CD14-positive monocyte (primary cell): Measurements from ENCODE around the gene DNAH7. TPM values are rescaled to one million over a fixed set of nuclear protein-coding genes. Genes with fewer than 3 reads are reported as not detected.

Experiments used
- DNase-seq, 3 donors: peaks; one replicate each; pipeline ENCODE4 v3.0.0-alpha.2; 2011 to 2022
- H2AFZ ChIP-seq: 2 replicates; pipeline ENCODE4 v1.6.0; 2012; ENCODE audit warnings: mild to moderate bottlenecking, low read depth, low read length, inconsistent platforms; ENCODE audit not compliant: insufficient read depth, poor library complexity, severe bottlenecking
- H3K27ac ChIP-seq, 2 donors: 1 replicate in 1 of 2; 2 replicates in 1 of 2; pipeline ENCODE4 v1.5.1; 2012 to 2013; ENCODE audit warnings: low read length in 2 of 2, control low read depth in 1 of 2, inconsistent platforms in 1 of 2, low read depth in 1 of 2, mild to moderate bottlenecking in 1 of 2
- H3K27me3 ChIP-seq, 2 donors: one replicate each; pipeline versions ENCODE4 v1.6.0 to v1.6.1; 2011 to 2013; ENCODE audit warnings: low read length in 2 of 2; ENCODE audit not compliant: control insufficient read depth in 2 of 2, insufficient read depth in 2 of 2
- H3K36me3 ChIP-seq, 2 donors: replicated peaks in 1 of 2; 1 replicate in 1 of 2; 2 replicates in 1 of 2; pipeline versions ENCODE4 v1.5.1 to v1.6.1; 2012 to 2013; ENCODE audit warnings: low read length in 2 of 2, control low read depth in 1 of 2, inconsistent platforms in 1 of 2, mild to moderate bottlenecking in 1 of 2; ENCODE audit not compliant: insufficient read depth in 2 of 2, control insufficient read depth in 1 of 2
- H3K4me1 ChIP-seq, 2 donors: 1 replicate in 1 of 2; 2 replicates in 1 of 2; pipeline versions ENCODE4 v1.5.1 to v1.6.1; 2012 to 2013; ENCODE audit warnings: low read length in 2 of 2, control low read depth in 1 of 2, inconsistent platforms in 1 of 2, mild to moderate bottlenecking in 1 of 2, moderate library complexity in 1 of 2; ENCODE audit not compliant: insufficient read depth in 2 of 2, control insufficient read depth in 1 of 2
- H3K4me2 ChIP-seq: replicated peaks from 2 replicates; pipeline ENCODE3; 2012; ENCODE audit warnings: low read length, moderate library complexity, mild to moderate bottlenecking; ENCODE audit not compliant: poor library complexity, severe bottlenecking; ENCODE audit errors: extremely low read depth
- H3K4me3 ChIP-seq, 3 experiments: fragments of 200-600 bp in 1 of 3; sonication (generic) in 1 of 3; replicated peaks in 1 of 3; 1 replicate in 2 of 3; 2 replicates in 1 of 3; pipeline ENCODE4 v1.5.1; 2011 to 2013; ENCODE audit warnings: low read length in 3 of 3, mild to moderate bottlenecking in 3 of 3, control low read depth in 2 of 3, low read depth in 2 of 3, inconsistent platforms in 1 of 3, moderate library complexity in 1 of 3
- H3K79me2 ChIP-seq: 2 replicates; pipeline ENCODE4 v1.6.0; 2012; ENCODE audit warnings: mild to moderate bottlenecking, control low read depth, inconsistent platforms, low read length, moderate library complexity; ENCODE audit not compliant: insufficient read depth
- H3K9ac ChIP-seq: 2 replicates; pipeline ENCODE4 v1.6.0; 2017; ENCODE audit warnings: low read length, mild to moderate bottlenecking; ENCODE audit not compliant: insufficient read depth, poor library complexity, severe bottlenecking
- H3K9me3 ChIP-seq, 2 donors: replicated peaks in 1 of 2; 1 replicate in 1 of 2; 2 replicates in 1 of 2; pipeline versions ENCODE4 v1.5.1 to v1.6.1; 2012 to 2013; ENCODE audit warnings: low read length in 2 of 2, control low read depth in 1 of 2; ENCODE audit not compliant: control insufficient read depth in 1 of 2, insufficient read depth in 1 of 2
- H4K20me1 ChIP-seq: 2 replicates; pipeline ENCODE4 v1.6.0; 2012; ENCODE audit warnings: mild to moderate bottlenecking, low read length, control low read depth, moderate library complexity; ENCODE audit not compliant: insufficient read depth
- H3K27ac Mint-ChIP-seq, 7 donors: one replicate each; pipeline ENCODE4 v1.8.0; 2020; ENCODE audit warnings: mild to moderate bottlenecking in 7 of 7, mixed read lengths in 7 of 7, moderate library complexity in 6 of 7, inconsistent platforms in 2 of 7
- H3K27me3 Mint-ChIP-seq, 3 donors: one replicate each; pipeline ENCODE4 v1.8.0; 2021 to 2022; ENCODE audit warnings: low read depth in 3 of 3, mild to moderate bottlenecking in 3 of 3, mixed read lengths in 3 of 3, moderate library complexity in 3 of 3, inconsistent platforms in 1 of 3
- H3K36me3 Mint-ChIP-seq, 2 donors: one replicate each; pipeline ENCODE4 v1.8.0; 2020; ENCODE audit warnings: mixed read lengths in 2 of 2, inconsistent platforms in 1 of 2, mild to moderate bottlenecking in 1 of 2
- H3K4me1 Mint-ChIP-seq: one replicate; pipeline ENCODE4 v1.8.0; 2020; ENCODE audit warnings: mild to moderate bottlenecking, mixed read lengths
- H3K4me3 Mint-ChIP-seq, 2 donors: one replicate each; pipeline ENCODE4 v1.8.0; 2020; ENCODE audit warnings: mild to moderate bottlenecking in 2 of 2, mixed read lengths in 2 of 2, moderate library complexity in 1 of 2
- H3K9me3 Mint-ChIP-seq, 7 donors: one replicate each; pipeline ENCODE4 v1.8.0; 2020 to 2022; ENCODE audit warnings: mixed read lengths in 7 of 7, mild to moderate bottlenecking in 6 of 7, moderate library complexity in 6 of 7, inconsistent platforms in 2 of 7
- CTCF ChIP-seq: fragments of 200-600 bp; IDR thresholded peaks from one replicate; pipeline ENCODE4 v1.8.0; 2022; ENCODE audit warnings: antibody characterized with exemption, mild to moderate bottlenecking
- WGBS: methylation state at CpG from one replicate; pipeline ENCODE4 v1.1.5; 2013; ENCODE audit warnings: missing lambda C conversion rate; ENCODE audit not compliant: insufficient coverage; 5-methylcytosine and 5-hydroxymethylcytosine counted together
- intact Hi-C, 2 donors: fragments of 100-400 bp; cut with micrococcal nuclease; formaldehyde crosslinking; loops; one replicate each; pipeline versions ENCODE4 v1.15.0 to v1.15.1; 2023
- polyA plus RNA-seq, 3 donors: library from polyadenylated mRNA; depleted of rRNA in 1 of 3; unstranded in 2 of 3; stranded (reverse) in 1 of 3; fragments of 300-500 nt in 2 of 3; fragments of >200 nt in 1 of 3; fragmentation: Illumina TruSeq in 2 of 3; gene quantifications; 1 replicate in 2 of 3; 2 replicates in 1 of 3; pipeline ENCODE4 v1.2.3, GENCODE V29; 2012 to 2021

DNAH7 gene
- polyA plus RNA-seq, 3 donors: 0.07 TPM; not detected in 2

- H3K27me3 Mint-ChIP-seq: no peaks in the 10 kb centered on the region
- Histone ChIP-seq H3K79me2 (no peaks in the 10 kb centered on the region), H4K20me1 (no peaks in the 10 kb centered on the region), H3K4me2 (no peak overlapping the region), H3K9ac (no peak overlapping the region), H3K4me1 (no peaks in the 10 kb centered on the region), H3K27ac (no peak overlapping the region), H3K4me3 (no peak overlapping the region), H3K9me3 (no peaks in the 10 kb centered on the region), H3K27me3 (no peaks in the 10 kb centered on the region), H2AFZ (no peak overlapping the region), H3K36me3 (no peaks in the 10 kb centered on the region)
- H3K27ac Mint-ChIP-seq: no peak overlapping the region
- H3K9me3 Mint-ChIP-seq: peaks cover 0 to 2% (median 0%) of the 10 kb centered on the region in 7 donors
- no peak overlapping the region for H3K4me3 Mint-ChIP-seq
- WGBS: no CpG with 5 or more reads among the region's 2 CpGs
- intact Hi-C loops: no loop called here
- no peak for DNase-seq
- no peak for TF ChIP-seq CTCF
- no peaks in the 10 kb centered on the region for H3K36me3 Mint-ChIP-seq
- H3K4me1 Mint-ChIP-seq: no peaks in the 10 kb centered on the region
Observed at GRCh38 chr2:195857132-195857531, 211.5 kb downstream of the DNAH7 start.

GRCh38 chr2:195850764-195851163 is 217.9 kb downstream of the DNAH7 start:
- DNase-seq: no peak
- Mint-ChIP-seq H3K36me3 (no peaks in the 10 kb centered on the region), H3K27ac (no peak overlapping the region), H3K9me3 (peaks cover 0 to 1% (median 0%) of the 10 kb centered on the region in 7 donors), H3K4me1 (no peaks in the 10 kb centered on the region), H3K27me3 (peaks cover 0 to 3% (median 2%) of the 10 kb centered on the region in 3 donors), H3K4me3 (no peak overlapping the region)
- no peaks in the 10 kb centered on the region for H3K79me2 ChIP-seq
- no peak overlapping the region for H3K4me3 ChIP-seq
- intact Hi-C loops: no loop called here
- H2AFZ ChIP-seq: no peak overlapping the region
- 92% methylated on average over 3 of the region's 3 CpGs for WGBS
- no peaks in the 10 kb centered on the region for H3K4me1 ChIP-seq
- no peaks in the 10 kb centered on the region for H3K27me3 ChIP-seq
- no peaks in the 10 kb centered on the region for H4K20me1 ChIP-seq
- no peaks in the 10 kb centered on the region for H3K9me3 ChIP-seq
- H3K36me3 ChIP-seq: no peaks in the 10 kb centered on the region
- H3K27ac ChIP-seq: no peak overlapping the region
- no peak for TF ChIP-seq CTCF
- no peak overlapping the region for H3K4me2 ChIP-seq
- no peak overlapping the region for H3K9ac ChIP-seq
